DND-41 (cell line): Measurements from ENCODE around the gene ZNF484.

Experiments
- ATAC-seq: fragments of 200-7000 bp; cut with Tn5 transposase; 3 replicates; pipeline ENCODE4 v1.9.1; 2021; ENCODE audit warnings: low read depth; ENCODE audit not compliant: insufficient read depth
- DNase-seq: peaks from one replicate; pipeline ENCODE4 v3.0.0-alpha.2; 2020
- H2AFZ ChIP-seq: 2 replicates; pipeline ENCODE4 v1.6.0; 2012; ENCODE audit warnings: low read depth, low read length
- H3K27ac ChIP-seq: 2 replicates; pipeline ENCODE4 v1.5.1; 2012; ENCODE audit warnings: low read length, inconsistent platforms
- H3K27me3 ChIP-seq: fragments of 200-600 bp; sonication (generic); 2 replicates; pipeline ENCODE4 v1.6.0; 2012; ENCODE audit warnings: low read length, mild to moderate bottlenecking, inconsistent platforms; ENCODE audit not compliant: insufficient read depth, poor library complexity
- H3K36me3 ChIP-seq: 2 replicates; pipeline ENCODE4 v1.5.1; 2012; ENCODE audit warnings: low read length, inconsistent platforms; ENCODE audit not compliant: insufficient read depth
- H3K4me1 ChIP-seq: 2 replicates; pipeline ENCODE4 v1.5.1; 2012; ENCODE audit warnings: mild to moderate bottlenecking, low read length; ENCODE audit not compliant: insufficient read depth
- H3K4me2 ChIP-seq: 2 replicates; pipeline ENCODE4 v1.6.0; 2012; ENCODE audit warnings: mild to moderate bottlenecking, moderate library complexity, low read length, inconsistent platforms; ENCODE audit not compliant: insufficient read depth
- H3K4me3 ChIP-seq, 2 experiments: fragments of 200-600 bp in 1 of 2; shearing (Covaris generic) in 1 of 2; 2 replicates each; pipeline ENCODE4 v1.5.1; 2012 to 2016; ENCODE audit warnings: inconsistent platforms in 2 of 2, low read length in 2 of 2, mild to moderate bottlenecking in 2 of 2, low read depth in 1 of 2, moderate library complexity in 1 of 2
- H3K79me2 ChIP-seq: 2 replicates; pipeline ENCODE4 v1.6.0; 2012; ENCODE audit warnings: low read length, inconsistent platforms; ENCODE audit not compliant: insufficient read depth
- H3K9ac ChIP-seq: 2 replicates; pipeline ENCODE4 v1.6.0; 2012; ENCODE audit warnings: low read depth, mild to moderate bottlenecking, inconsistent platforms, low read length, moderate library complexity
- H3K9me3 ChIP-seq: 2 replicates; pipeline ENCODE4 v1.5.1; 2012; ENCODE audit warnings: low read length, moderate library complexity, mild to moderate bottlenecking, inconsistent platforms; ENCODE audit not compliant: insufficient read depth, severe bottlenecking
- H4K20me1 ChIP-seq: 2 replicates; pipeline ENCODE4 v1.6.0; 2012; ENCODE audit warnings: low read length; ENCODE audit not compliant: insufficient read depth
- CTCF ChIP-seq: IDR thresholded peaks from 2 replicates; pipeline ENCODE4 v1.5.1; 2012; ENCODE audit warnings: borderline replicate concordance, low read length, moderate library complexity, mild to moderate bottlenecking; ENCODE audit not compliant: poor library complexity, severe bottlenecking; ENCODE audit errors: extremely low read depth
- EZH2 ChIP-seq: IDR thresholded peaks from 3 replicates; pipeline ENCODE4 v1.6.1; 2012; ENCODE audit warnings: borderline replicate concordance, low read depth, mild to moderate bottlenecking, moderate library complexity, low read length, inconsistent platforms; ENCODE audit not compliant: severe bottlenecking

ZNF484 gene

GRCh38 chr9:92877531-92878430 is at the start of gene ZNF484:
TSS of gene ZNF484 (minus strand) at chr9:92878038. CDS start at chr9:92875029, 3,009 bp downstream.
- peak within 1 kb of the TSS; percentile 98 for H3K27ac ChIP-seq
- H2AFZ ChIP-seq = peak within 1 kb of the TSS; percentile 100
- peak within 1 kb of the TSS; percentile 91 for H3K9ac ChIP-seq
- no peaks in the 10 kb centered on the region for H3K27me3 ChIP-seq
- peak within 1 kb of the TSS; percentile 66 for H3K4me2 ChIP-seq
- DNase-seq = peak; percentile 97
- no peaks in the 10 kb centered on the region for H4K20me1 ChIP-seq
- H3K79me2 ChIP-seq = peaks cover 50% of the 10 kb centered on the region
- peaks cover 27% of the 10 kb centered on the region for H3K4me1 ChIP-seq
- ATAC-seq = peak; percentile 99
- H3K9me3 ChIP-seq = no peaks in the 10 kb centered on the region
- TF ChIP-seq CTCF = no peak
- TF ChIP-seq EZH2 = no peak
- peaks cover 3% of the 10 kb centered on the region; the same call in 1 of the 2 replicates for H3K36me3 ChIP-seq
- peak within 1 kb of the TSS; percentile 83 to 93; a peak in 3 of 4 replicates for H3K4me3 ChIP-seq

GRCh38 chr9:92920437-92920836 is 42.6 kb upstream of the ZNF484 start:
- no peaks in the 10 kb centered on the region for H3K36me3 ChIP-seq
- H3K9me3 ChIP-seq = no peaks in the 10 kb centered on the region
- no peak overlapping the region for H2AFZ ChIP-seq
- H3K79me2 ChIP-seq = no peaks in the 10 kb centered on the region
- no peaks in the 10 kb centered on the region for H3K27me3 ChIP-seq
- ATAC-seq (no peak), DNase-seq (no peak)
- no peak overlapping the region for H3K4me3 ChIP-seq
- no peak overlapping the region for H3K27ac ChIP-seq
- H3K9ac ChIP-seq = no peak overlapping the region
- TF ChIP-seq CTCF = no peak
- TF ChIP-seq EZH2 = no peak
- H3K4me2 ChIP-seq = no peak overlapping the region
- H3K4me1 ChIP-seq = no peaks in the 10 kb centered on the region
- H4K20me1 ChIP-seq = no peaks in the 10 kb centered on the region

GRCh38 chr9:92917176-92917800 is 39.5 kb upstream of the ZNF484 start:
- Histone ChIP-seq H3K27ac (no peak overlapping the region), H3K4me3 (no peak overlapping the region), H3K9me3 (no peaks in the 10 kb centered on the region), H3K4me2 (no peak overlapping the region), H3K79me2 (no peaks in the 10 kb centered on the region), H3K36me3 (no peaks in the 10 kb centered on the region), H2AFZ (no peak overlapping the region), H4K20me1 (no peaks in the 10 kb centered on the region), H3K27me3 (no peaks in the 10 kb centered on the region), H3K9ac (no peak overlapping the region), H3K4me1 (no peaks in the 10 kb centered on the region)
- DNase-seq (no peak), ATAC-seq (no peak)
- no peak for TF ChIP-seq EZH2
- no peak for TF ChIP-seq CTCF
